Germinal center (tissue), 1 donor: ENCODE results near the gene ABCA6.
"Not testable (repeated sequence)": the region's sequence is repeated elsewhere in the genome, so short reads cannot be mapped to it uniquely, and the experiment has no call there.

Experiments
- DNase-seq: peaks from one replicate; pipeline ENCODE4 v3.0.0; 2012; ENCODE audit warnings: mixed read lengths, low spot score

Gene ABCA6

DNA sequence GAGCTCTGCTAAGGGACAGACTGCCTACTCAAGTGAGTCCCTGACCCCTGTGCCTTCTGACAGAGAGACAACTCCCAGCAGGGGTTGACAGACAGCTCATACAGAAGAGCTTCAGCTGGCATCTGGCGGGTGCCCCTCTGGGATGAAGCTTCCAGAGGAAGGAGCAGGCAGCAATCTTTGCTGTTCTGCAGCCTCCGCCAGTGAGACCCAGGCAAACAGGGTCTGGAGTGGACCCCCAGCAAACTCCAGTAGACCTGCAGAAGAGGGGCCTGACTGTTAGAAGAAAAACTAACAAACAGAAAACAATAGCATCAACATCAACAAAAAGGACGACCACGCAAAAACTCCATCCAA, 70.5 kb downstream of the ABCA6 start:
- not testable (repeated sequence) for DNase-seq

- not testable (repeated sequence) for DNase-seq
Measured at GRCh38 chr17:69070378-69071232, 71.1 kb downstream of the ABCA6 start.

DNA sequence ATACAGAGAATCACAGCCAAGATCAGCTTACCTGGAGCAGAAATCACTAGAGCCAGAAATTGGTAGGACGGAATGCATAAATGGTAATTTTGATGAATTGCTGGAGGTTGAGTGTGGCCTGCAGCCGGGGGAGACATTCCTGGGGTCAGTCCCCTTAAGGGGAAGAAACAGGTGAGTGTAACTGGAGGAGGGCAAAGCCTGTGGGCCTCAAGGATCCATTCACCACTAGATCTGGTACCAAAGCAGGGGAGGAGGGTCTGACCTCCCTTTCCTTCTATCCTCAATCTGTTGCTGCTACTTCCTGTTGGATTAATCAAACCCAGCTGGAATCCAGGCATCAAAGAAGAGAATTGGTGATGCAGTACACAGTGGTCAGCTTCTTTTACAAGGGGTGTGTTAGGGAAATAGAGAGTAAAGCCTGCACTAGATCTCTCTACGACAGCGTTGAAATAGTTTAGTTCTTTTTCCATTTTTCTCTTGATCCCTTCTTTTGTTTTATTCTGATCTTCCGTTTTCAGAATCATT, 72.4 kb downstream of the ABCA6 start:
- DNase-seq, result no peak

- peak; percentile 4 for DNase-seq
Measured at GRCh38 chr17:69067274-69068047, 74.2 kb downstream of the ABCA6 start.

DNA sequence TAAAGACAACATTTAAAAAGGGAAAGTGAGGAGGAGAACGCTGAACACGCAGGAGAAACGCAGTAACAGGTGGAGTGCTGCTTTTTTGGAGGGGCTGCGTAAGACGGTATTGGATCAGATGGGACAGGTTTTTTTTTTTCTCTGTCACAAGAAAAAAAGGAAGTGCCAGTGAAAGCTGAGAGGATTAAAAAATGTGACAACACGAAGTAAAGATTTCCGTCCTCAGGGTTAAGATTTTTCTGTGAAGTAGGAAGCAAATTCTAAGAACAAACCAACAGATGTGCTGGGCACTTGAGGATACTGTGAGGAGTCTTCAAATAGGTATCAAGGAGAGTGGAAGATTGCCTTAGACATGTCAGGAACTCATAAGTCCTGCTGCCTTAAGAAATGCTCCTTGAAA, 75.2 kb downstream of the ABCA6 start:
- no peak for DNase-seq

GRCh38 chr17:69065113-69065512, 76.6 kb downstream of the ABCA6 start:
- no peak for DNase-seq

DNA sequence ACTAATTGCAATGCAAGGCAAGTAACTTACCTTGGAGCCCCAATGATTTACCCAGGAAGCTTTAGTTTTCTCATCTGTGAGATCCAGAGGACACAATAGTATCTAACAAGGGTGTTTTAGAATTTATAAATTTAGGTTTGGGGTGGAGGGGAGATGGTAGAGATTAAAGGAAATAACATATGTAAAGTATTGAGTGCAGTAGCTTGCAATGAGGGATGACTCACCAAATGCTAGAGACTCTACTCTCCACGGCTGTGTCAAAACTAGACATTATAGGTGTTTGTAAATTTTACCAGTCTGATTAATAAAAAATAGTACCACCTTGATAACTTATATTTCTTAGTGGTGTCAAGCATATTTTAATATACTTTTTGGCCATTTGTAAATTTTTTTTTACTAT, 77.2 kb downstream of the ABCA6 start:
- DNase-seq, result no peak

DNA sequence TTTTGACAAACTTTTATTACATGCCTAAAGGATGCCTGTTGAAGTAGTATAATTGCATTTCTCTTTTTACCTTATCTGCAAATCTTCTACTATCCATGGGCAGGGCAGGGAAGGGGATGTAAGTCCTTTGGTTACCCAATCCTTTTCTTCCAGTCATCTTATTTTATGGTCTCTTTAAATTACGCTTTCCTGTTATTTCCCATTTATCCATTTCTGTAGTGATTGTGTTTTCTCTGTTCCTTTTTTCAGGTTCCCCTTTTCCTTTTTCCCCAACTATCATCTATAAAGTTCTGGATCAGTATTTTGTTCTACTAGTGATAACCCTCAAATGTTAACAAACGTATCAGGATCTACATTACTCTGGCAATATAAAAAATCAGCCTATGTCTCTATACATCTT, 77.7 kb downstream of the ABCA6 start:
- DNase-seq, result no peak

GRCh38 chr17:69062860-69063581, 78.7 kb downstream of the ABCA6 start:
- DNase-seq, result no peak

GRCh38 chr17:69061721-69062556, 79.8 kb downstream of the ABCA6 start:
- no peak for DNase-seq

DNA sequence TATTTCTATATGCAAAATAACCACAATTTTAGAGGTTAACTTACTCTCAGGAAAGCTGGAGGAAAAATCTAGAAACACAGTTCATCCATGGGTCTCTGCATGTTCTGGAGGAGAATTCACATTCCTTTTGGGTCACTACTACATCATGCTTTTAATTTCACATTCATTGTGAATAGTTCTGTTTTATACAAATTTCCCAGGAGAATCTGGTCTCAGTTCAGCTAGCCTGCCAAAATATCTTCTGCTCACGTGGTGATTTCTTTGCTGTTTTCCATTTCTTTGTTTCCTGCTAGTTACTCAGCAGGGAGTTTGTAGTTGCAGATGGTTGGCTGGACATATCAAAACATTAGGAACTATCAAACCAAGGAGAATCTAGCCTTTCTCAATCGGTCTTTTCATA, 80.9 kb downstream of the ABCA6 start, which contains the start of gene ABCA9:
Gene ABCA9, minus strand, starts transcription at position 106 of the 400 bp plus-strand sequence. CDS start 9,801 bp downstream, outside the sequence.
- DNase-seq, result no peak

- DNase-seq, result no peak
Measured at GRCh38 chr17:69059458-69060175, 82.1 kb downstream of the ABCA6 start.

DNA sequence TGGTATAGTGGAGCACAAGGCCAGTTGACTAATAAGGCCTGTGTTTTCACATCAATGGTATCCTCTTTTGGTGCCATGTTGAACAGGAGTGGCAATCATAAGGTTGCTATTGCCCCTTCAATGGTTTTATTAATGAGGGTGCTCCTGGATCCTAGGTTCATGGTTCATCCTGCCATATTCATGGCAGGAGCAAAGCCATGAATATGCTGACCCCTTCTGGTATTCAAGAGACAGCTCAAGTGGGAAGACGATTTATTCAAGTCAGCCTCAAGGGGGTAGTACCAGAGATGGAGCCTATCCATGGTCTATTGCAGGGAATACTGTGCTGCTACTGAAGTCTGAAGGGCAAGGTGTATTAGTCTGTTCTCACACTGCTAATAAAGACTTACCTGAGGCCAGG, 83.5 kb downstream of the ABCA6 start:
- no peak for DNase-seq

DNA sequence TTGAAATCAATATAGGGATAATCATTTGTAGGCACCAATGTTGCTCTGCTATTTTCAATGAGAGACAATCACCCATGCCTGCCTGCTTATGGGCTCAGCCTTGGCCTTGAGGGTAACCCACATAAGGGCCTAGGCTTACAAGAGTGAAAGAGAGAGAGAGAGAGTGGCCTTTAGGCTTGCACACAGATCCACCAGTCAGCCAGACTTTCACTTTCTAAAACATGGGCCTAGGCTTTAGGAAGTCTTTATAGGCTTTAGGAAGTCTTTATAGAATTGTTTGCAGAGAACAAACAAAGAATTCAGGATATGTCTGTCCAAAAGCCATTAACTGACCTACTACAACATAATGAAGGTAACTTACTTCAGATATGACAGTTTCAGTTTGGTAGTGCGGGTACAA, 84.4 kb downstream of the ABCA6 start:
- DNase-seq, result no peak

DNA sequence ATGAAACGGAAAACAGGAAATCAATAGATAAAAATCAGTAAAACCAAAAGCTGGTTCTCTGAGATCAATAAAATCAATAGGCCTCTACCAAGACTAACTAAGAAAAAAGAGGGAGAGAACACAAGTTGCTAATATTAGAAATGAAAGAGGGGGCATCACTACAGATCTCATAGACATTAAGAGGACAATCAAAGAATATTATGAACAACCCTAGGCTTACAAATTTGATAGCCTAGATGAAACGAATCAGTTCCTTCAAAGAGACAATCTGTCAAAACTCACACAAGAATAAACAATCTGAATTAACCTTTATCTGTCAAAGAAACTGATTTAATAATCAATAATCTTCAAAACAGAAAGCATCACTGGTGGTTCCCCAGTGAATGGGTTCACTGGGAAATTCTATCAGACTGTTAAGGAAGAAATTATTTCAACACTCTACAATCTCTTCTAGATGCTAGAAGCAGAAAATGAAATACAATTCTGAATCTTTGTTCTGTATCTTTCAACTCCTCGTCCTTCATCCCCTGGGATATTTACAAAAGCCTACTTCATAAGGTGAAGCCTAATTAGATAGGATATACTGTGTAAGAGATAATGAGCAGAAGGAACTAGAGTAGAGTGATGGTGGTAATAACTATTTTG, 85.4 kb downstream of the ABCA6 start:
- DNase-seq, result no peak

DNA sequence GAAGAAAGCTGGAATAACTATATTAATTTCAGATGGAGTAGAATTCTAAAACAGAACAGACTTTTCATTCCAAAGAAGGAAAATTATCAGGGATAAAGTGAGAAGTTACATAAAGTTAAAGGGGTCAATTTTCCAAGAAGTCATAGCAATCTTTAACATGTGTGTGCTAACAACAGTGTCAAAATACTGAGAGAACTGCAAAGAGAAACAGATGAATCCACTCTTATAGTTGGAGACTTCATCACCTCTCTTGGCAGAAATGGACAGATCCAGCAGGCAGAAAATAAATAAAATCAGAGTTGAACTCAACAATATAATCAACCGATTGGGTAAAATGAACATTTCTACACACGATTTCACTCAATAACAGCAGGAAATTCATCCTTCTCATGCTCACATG, 86.4 kb downstream of the ABCA6 start:
- DNase-seq, result no peak

DNA sequence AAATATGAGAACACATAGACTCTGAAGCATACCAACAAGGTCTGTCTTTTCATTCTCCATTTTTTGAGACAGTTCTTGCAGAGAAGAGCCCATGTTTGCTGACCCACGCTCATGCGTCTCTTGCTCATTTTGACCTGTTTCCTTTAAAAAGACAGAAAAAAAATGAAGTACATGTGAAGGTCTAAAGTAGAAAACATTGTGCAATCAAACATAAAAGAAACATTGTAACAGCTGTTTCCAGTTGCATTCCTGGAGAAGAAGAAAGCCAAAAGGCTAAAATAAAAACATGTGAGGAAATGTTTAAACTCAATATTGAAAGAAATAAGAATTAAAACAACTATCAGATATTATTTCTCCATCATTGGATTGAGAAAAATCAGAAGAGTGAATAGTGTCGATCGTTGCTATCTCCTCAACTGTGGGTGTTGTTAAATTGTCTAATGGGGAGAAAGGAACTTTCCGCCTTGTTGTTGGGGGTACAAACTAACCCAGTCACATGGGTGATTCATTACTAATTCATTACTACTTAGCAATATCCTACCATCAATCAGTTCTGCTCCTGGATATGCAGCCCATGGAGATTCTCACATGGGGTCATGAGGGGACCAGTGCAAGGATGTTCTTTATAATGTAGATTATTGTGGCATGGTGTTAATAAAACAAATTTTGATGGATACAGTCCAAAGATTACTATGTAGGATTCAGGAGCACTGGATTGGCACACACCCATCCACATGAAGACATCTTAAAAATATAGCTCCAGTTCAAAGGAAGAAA, 90.5 kb downstream of the ABCA6 start:
- no peak for DNase-seq

GRCh38 chr17:69048634-69049033, 93.1 kb downstream of the ABCA6 start:
- no peak for DNase-seq
